ENCODE data around the gene RIOK1. TPM values are rescaled to one million over a fixed set of nuclear protein-coding genes. Genes with fewer than 3 reads are reported as not detected.

Gene RIOK1
- total RNA-seq, 6 donors from 2014 or later: 6.0 to 24.8 (median 13.9) TPM

- WGBS, 2 donors: 68 to 83% methylated on average over 2 of the region's 2 CpGs
- no peaks in the 10 kb centered on the region for H3K36me3 ChIP-seq
- no peaks in the 10 kb centered on the region for H3K9me3 ChIP-seq
- H3K4me1 ChIP-seq: no peaks in the 10 kb centered on the region
- no peak overlapping the region for H3K4me3 ChIP-seq
- H3K27me3 ChIP-seq: no peaks in the 10 kb centered on the region
- no peak for DNase-seq
- ATAC-seq (ENCODE audit: low FRiP score in 2 of 2): no peak
- H3K27ac ChIP-seq: no peak overlapping the region
- no peak for TF ChIP-seq POLR2A (IDR thresholded peaks at IDR 0.05)
- TF ChIP-seq EP300 (IDR thresholded peaks at IDR 0.05): no peak
- TF ChIP-seq CTCF (IDR thresholded peaks at IDR 0.05): no peak
- no peak for TF ChIP-seq POLR2AphosphoS5 (IDR thresholded peaks at IDR 0.05)
Measured at GRCh38 chr6:7445101-7445500, 55.5 kb downstream of the RIOK1 start.

- no peaks in the 10 kb centered on the region for H3K4me1 ChIP-seq
- DNase-seq: no peak
- 76 to 78% methylated on average over 12 of the region's 12 CpGs for WGBS, 2 donors
- TF ChIP-seq EP300 (IDR thresholded peaks at IDR 0.05): no peak
- no peak for TF ChIP-seq CTCF (IDR thresholded peaks at IDR 0.05)
- no peak for TF ChIP-seq POLR2A (IDR thresholded peaks at IDR 0.05)
- TF ChIP-seq POLR2AphosphoS5 (IDR thresholded peaks at IDR 0.05): no peak
- H3K36me3 ChIP-seq: no peaks in the 10 kb centered on the region
- no peak overlapping the region for H3K27ac ChIP-seq
- no peaks in the 10 kb centered on the region for H3K27me3 ChIP-seq
- no peaks in the 10 kb centered on the region for H3K9me3 ChIP-seq
- H3K4me3 ChIP-seq: no peak overlapping the region
- ATAC-seq (ENCODE audit: low FRiP score in 2 of 2): no peak
Measured at GRCh38 chr6:7445885-7446461, 56.4 kb downstream of the RIOK1 start.

GRCh38 chr6:7446619-7447325 lies 57.2 kb downstream of the RIOK1 start:
- WGBS, 2 donors: 72 to 80% methylated on average over 12 to 15 of the region's 15 CpGs
- Histone ChIP-seq H3K27me3 (no peaks in the 10 kb centered on the region), H3K9me3 (no peaks in the 10 kb centered on the region), H3K27ac (no peak overlapping the region), H3K36me3 (no peaks in the 10 kb centered on the region), H3K4me3 (no peak overlapping the region), H3K4me1 (no peaks in the 10 kb centered on the region)
- DNase-seq: no peak
- TF ChIP-seq EP300 (IDR thresholded peaks at IDR 0.05) (no peak), POLR2AphosphoS5 (IDR thresholded peaks at IDR 0.05) (no peak), CTCF (IDR thresholded peaks at IDR 0.05) (no peak), POLR2A (IDR thresholded peaks at IDR 0.05) (no peak)
- ATAC-seq (ENCODE audit: low FRiP score in 2 of 2): no peak

GRCh38 chr6:7448232-7448631 lies 58.6 kb downstream of the RIOK1 start:
- Histone ChIP-seq H3K9me3 (no peaks in the 10 kb centered on the region), H3K4me1 (no peaks in the 10 kb centered on the region), H3K36me3 (no peaks in the 10 kb centered on the region), H3K27ac (no peak overlapping the region), H3K27me3 (no peaks in the 10 kb centered on the region), H3K4me3 (no peak overlapping the region)
- 94% methylated on average over 6 of the region's 6 CpGs for WGBS, 2 donors
- DNase-seq (no peak), ATAC-seq (ENCODE audit: low FRiP score in 2 of 2) (no peak)
- TF ChIP-seq POLR2A (IDR thresholded peaks at IDR 0.05): no peak
- TF ChIP-seq POLR2AphosphoS5 (IDR thresholded peaks at IDR 0.05): no peak
- no peak for TF ChIP-seq CTCF (IDR thresholded peaks at IDR 0.05)
- no peak for TF ChIP-seq EP300 (IDR thresholded peaks at IDR 0.05)

GRCh38 chr6:7449018-7449417 lies 59.4 kb downstream of the RIOK1 start:
- H3K27me3 ChIP-seq: no peaks in the 10 kb centered on the region
- no peaks in the 10 kb centered on the region for H3K4me1 ChIP-seq
- 87 to 88% methylated on average over 4 of the region's 4 CpGs for WGBS, 2 donors
- no peak overlapping the region for H3K27ac ChIP-seq
- ATAC-seq (ENCODE audit: low FRiP score in 2 of 2) (no peak), DNase-seq (no peak)
- no peaks in the 10 kb centered on the region for H3K9me3 ChIP-seq
- no peaks in the 10 kb centered on the region for H3K36me3 ChIP-seq
- TF ChIP-seq POLR2A (IDR thresholded peaks at IDR 0.05) (no peak), POLR2AphosphoS5 (IDR thresholded peaks at IDR 0.05) (no peak), EP300 (IDR thresholded peaks at IDR 0.05) (no peak), CTCF (IDR thresholded peaks at IDR 0.05) (no peak)
- H3K4me3 ChIP-seq: no peak overlapping the region
